Measurements from ENCODE around the gene FOXP1. TPM values are rescaled to one million over a fixed set of nuclear protein-coding genes. Genes with fewer than 3 reads are reported as not detected.

The FOXP1 gene
- total and polyA plus RNA-seq, 2 experiments from 2014 or later = 76.8 to 99.8 TPM

DNA sequence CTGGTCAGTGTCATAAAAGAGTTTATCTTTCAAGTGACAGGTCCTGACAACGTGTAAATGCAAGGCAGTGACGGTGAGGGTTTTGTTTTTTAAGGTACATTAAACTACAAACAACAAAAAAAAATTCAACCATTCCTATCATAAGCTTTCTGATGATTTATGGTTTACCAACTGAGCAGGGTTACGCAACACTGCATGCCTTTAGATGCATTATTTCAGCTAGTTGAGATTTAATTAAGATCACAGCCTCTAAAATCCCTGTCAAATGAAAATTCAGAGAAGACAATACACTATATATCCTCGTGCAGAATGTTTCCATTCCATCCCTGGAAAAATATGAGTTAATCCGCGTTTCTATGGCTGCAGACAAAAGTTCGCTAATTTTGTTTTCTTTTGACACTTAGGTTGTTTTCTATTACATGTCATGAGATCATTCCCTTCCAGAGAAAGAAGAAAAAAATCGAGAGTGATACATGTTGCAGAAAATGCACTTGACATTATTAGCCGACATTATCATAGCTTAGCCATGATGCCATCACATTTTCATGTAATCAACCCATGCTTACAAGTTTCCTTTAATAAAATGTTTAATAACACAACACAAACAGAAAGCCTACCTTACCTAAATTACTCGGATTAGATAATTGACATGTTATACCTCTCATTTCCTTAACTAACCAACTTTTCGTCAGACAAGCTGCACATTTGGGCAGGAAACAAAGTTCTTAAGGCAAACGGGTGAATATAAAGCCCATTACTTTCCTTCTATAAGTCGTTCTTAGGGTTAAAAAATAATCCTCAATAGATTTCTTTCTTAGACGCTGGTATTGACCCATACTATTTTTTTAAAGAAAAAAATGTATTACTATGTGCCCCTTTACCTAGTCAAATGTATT lies 521.2 kb downstream of the FOXP1 start:
- TF ChIP-seq EZH2 (IDR thresholded peaks at IDR 0.05; ENCODE audit: borderline replicate concordance) (no peak), EZH2phosphoT487 (IDR thresholded peaks at IDR 0.05; ENCODE audit: low read depth, severe bottlenecking, unreplicated experiment) (no peak)
- TF ChIP-seq, protein P1, sequence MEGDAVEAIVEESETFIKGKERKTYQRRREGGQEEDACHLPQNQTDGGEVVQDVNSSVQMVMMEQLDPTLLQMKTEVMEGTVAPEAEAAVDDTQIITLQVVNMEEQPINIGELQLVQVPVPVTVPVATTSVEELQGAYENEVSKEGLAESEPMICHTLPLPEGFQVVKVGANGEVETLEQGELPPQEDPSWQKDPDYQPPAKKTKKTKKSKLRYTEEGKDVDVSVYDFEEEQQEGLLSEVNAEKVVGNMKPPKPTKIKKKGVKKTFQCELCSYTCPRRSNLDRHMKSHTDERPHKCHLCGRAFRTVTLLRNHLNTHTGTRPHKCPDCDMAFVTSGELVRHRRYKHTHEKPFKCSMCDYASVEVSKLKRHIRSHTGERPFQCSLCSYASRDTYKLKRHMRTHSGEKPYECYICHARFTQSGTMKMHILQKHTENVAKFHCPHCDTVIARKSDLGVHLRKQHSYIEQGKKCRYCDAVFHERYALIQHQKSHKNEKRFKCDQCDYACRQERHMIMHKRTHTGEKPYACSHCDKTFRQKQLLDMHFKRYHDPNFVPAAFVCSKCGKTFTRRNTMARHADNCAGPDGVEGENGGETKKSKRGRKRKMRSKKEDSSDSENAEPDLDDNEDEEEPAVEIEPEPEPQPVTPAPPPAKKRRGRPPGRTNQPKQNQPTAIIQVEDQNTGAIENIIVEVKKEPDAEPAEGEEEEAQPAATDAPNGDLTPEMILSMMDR (IDR thresholded peaks at IDR 0.05; ENCODE audit: poor library complexity) = no peak
- no peak for DNase-seq (ENCODE audit: low spot score)
- H3K4me3 ChIP-seq = peak overlapping the region; percentile 76
- H3K79me2 ChIP-seq = peaks cover 90% of the 10 kb centered on the region
- H3K9me3 ChIP-seq (ENCODE audit: low read depth) = no peaks in the 10 kb centered on the region
- H3K36me3 ChIP-seq (replicated peaks; ENCODE audit: insufficient read depth, low read depth) = no peaks in the 10 kb centered on the region
- peaks cover 20% of the 10 kb centered on the region for H4K20me1 ChIP-seq (ENCODE audit: insufficient read depth, poor library complexity, severe bottlenecking)
- H3K4me1 ChIP-seq (ENCODE audit: insufficient read depth) = peaks cover 38% of the 10 kb centered on the region
- H3K4me2 ChIP-seq = peak overlapping the region; percentile 91
- H2AFZ ChIP-seq = no peak overlapping the region
- WGBS (ENCODE audit: low lambda C conversion rate, missing lambda C conversion rate) = 60% methylated on average over 14 of the region's 14 CpGs
- no peaks in the 10 kb centered on the region for H3K9me2 ChIP-seq (replicated peaks; ENCODE audit: insufficient read depth)
- H3K27ac ChIP-seq = peak overlapping the region; percentile 93
- H3K27me3 ChIP-seq = no peaks in the 10 kb centered on the region

DNA sequence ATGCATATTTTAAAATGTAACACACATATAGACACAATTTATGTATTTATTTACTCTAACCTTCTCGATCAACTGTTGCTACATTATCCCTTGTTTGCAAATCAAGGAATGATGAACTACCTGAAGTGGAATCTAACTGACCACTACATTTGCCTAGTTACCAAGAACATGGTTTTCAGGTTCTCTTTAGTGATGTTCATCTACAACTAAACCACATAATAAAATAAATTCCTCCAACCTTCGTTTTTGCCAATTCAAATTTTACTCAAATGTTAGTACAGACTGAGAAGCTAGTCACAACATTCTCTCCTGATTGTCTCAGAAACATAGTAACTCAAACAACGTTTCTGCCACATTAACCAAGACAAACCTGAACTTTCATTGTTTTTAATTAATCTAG lies 521.9 kb downstream of the FOXP1 start:
- peaks cover 90% of the 10 kb centered on the region for H3K79me2 ChIP-seq
- H3K27me3 ChIP-seq = no peaks in the 10 kb centered on the region
- no peak overlapping the region for H3K4me3 ChIP-seq
- DNase-seq (ENCODE audit: low spot score) = no peak
- H3K9me2 ChIP-seq (replicated peaks; ENCODE audit: insufficient read depth) = no peaks in the 10 kb centered on the region
- H3K4me2 ChIP-seq = peak overlapping the region; percentile 91
- H4K20me1 ChIP-seq (ENCODE audit: insufficient read depth, poor library complexity, severe bottlenecking) = peaks cover 20% of the 10 kb centered on the region
- H2AFZ ChIP-seq = no peak overlapping the region
- H3K36me3 ChIP-seq (replicated peaks; ENCODE audit: insufficient read depth, low read depth) = no peaks in the 10 kb centered on the region
- peaks cover 37% of the 10 kb centered on the region for H3K4me1 ChIP-seq (ENCODE audit: insufficient read depth)
- TF ChIP-seq, protein P1 (IDR thresholded peaks at IDR 0.05; ENCODE audit: poor library complexity) = no peak
- TF ChIP-seq EZH2 (IDR thresholded peaks at IDR 0.05; ENCODE audit: borderline replicate concordance) (no peak), EZH2phosphoT487 (IDR thresholded peaks at IDR 0.05; ENCODE audit: low read depth, severe bottlenecking, unreplicated experiment) (no peak)
- H3K9me3 ChIP-seq (ENCODE audit: low read depth) = no peaks in the 10 kb centered on the region
- H3K27ac ChIP-seq = peak overlapping the region; percentile 93
- WGBS (ENCODE audit: low lambda C conversion rate, missing lambda C conversion rate) = 65% methylated on average over 3 of the region's 3 CpGs

DNA sequence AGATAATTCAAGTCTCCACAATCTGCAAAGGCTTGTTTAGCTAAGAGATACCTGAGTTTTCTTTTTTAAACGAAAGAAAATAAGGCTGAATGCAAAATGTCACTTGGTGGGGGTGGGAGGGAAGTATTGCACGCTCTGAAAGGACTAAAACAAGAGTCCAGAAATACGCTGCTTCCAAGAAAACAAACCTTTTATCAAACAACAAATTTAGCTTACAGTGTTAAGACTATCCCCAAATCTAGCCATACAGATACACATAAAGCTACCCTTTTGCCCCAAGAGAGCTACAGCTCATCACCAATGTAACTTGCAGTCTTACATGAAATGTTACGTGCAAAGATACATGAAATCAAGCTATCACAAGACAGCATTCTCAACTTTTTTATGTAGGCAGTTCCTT lies 522.5 kb downstream of the FOXP1 start:
- peaks cover 31% of the 10 kb centered on the region for H3K4me1 ChIP-seq (ENCODE audit: insufficient read depth)
- H3K36me3 ChIP-seq (replicated peaks; ENCODE audit: insufficient read depth, low read depth) = no peaks in the 10 kb centered on the region
- TF ChIP-seq EZH2 (IDR thresholded peaks at IDR 0.05; ENCODE audit: borderline replicate concordance) (no peak), EZH2phosphoT487 (IDR thresholded peaks at IDR 0.05; ENCODE audit: low read depth, severe bottlenecking, unreplicated experiment) (no peak)
- TF ChIP-seq, protein P1 (IDR thresholded peaks at IDR 0.05; ENCODE audit: poor library complexity) = no peak
- no peaks in the 10 kb centered on the region for H3K9me2 ChIP-seq (replicated peaks; ENCODE audit: insufficient read depth)
- no peaks in the 10 kb centered on the region for H3K9me3 ChIP-seq (ENCODE audit: low read depth)
- 72% methylated on average over 4 of the region's 4 CpGs for WGBS (ENCODE audit: low lambda C conversion rate, missing lambda C conversion rate)
- no peak overlapping the region for H3K27ac ChIP-seq
- H2AFZ ChIP-seq = no peak overlapping the region
- H3K4me3 ChIP-seq = peak overlapping the region; percentile 3
- peak overlapping the region; percentile 91 for H3K4me2 ChIP-seq
- H3K27me3 ChIP-seq = no peaks in the 10 kb centered on the region
- peaks cover 90% of the 10 kb centered on the region for H3K79me2 ChIP-seq
- peaks cover 20% of the 10 kb centered on the region for H4K20me1 ChIP-seq (ENCODE audit: insufficient read depth, poor library complexity, severe bottlenecking)
- no peak for DNase-seq (ENCODE audit: low spot score)
